Stimulated activated CD8-positive, alpha-beta memory T cell treated with anti-CD3 and anti-CD28 coated beads, Interleukin-7, amount 100 ng/mL, for 48 hours (primary cell): ENCODE results near the gene FAM162B.
"Not testable (repeated sequence)": the region's sequence is repeated elsewhere in the genome, so short reads cannot be mapped to it uniquely, and the experiment has no call there.

Experiments used
- DNase-seq, 2 donors: peaks; one replicate each; pipeline ENCODE4 v3.0.0-alpha.2; 2020; ENCODE audit warnings: low read depth in 1 of 2; ENCODE audit errors: extremely low read depth in 1 of 2

Gene FAM162B

DNA sequence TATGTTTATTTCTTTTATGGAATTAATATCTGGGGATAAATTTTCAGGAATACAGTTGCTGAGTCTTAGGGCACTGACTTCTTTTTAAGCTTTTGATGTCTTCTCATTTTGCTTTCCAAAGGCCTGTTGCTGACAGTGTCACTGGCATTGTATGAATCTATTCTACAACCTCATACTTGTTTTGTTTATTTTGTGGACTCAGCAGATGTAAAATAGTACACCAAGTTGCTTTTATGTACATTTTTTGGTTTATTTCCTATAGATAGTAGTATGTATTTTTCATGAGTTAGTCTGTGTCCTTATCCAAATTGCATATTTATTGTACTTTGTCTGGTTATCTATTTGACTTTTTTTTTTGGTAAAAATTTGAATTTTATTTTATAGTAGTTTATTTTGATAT, 35.0 kb downstream of the FAM162B start:
- no peak for DNase-seq

DNA sequence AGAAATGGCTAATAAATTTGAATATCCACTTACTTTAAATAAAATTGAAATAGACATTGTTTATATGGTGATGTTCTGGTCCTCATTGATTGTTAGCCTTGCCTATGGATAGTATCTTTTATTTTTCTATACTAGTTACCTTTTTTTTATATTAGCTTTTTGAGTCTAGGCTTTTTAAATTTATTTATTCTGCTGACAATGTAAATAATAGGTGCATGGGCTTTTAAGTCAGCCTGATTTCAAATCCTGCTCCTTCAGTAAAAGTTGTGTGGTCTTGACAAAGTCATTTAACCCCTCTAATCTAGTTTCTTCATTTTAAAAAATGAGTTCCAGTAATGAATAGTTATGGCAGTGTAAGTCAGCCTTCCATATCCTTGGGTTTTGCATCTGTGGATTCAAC, 38.6 kb downstream of the FAM162B start:
- DNase-seq = no peak

DNA sequence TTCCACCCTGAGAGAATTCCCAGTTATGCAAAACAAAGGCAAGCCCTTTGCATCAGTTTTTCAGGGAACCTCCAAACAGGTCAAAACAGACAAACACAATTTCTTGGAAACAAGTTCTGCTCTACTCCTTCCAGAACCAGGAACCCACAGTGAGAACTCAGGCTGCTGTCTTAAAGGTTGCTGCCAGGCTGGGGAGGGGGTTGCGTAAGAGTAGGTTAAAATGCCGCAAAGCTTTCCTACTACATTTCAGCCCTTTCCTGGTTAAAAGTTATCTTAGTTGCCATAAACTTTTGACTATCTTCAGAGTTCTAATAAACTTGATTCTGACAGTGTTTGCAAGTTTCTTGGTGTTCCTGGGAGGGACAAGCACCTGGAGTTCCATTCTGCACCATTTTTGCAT, 50.8 kb downstream of the FAM162B start:
- DNase-seq = no peak

DNA sequence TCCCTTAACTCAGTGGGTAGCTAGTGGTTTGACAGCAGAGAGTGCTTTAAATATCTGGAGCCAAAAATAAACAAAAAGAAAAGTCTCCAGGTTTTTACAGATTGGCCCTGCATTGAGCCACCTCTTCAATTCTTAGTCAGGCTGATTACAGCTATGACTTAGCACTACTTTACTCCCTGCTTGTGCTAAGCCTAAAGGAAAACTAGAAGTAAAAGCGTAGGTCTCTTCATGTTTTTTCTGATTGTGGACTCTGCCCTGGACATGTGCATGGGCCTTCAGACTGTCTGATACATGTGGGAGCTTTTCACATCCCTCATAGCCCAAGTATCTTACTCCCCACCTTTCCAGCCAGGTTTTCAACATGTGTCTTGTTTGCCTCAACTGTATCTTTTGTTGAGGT, 51.2 kb downstream of the FAM162B start:
- no peak for DNase-seq

DNA sequence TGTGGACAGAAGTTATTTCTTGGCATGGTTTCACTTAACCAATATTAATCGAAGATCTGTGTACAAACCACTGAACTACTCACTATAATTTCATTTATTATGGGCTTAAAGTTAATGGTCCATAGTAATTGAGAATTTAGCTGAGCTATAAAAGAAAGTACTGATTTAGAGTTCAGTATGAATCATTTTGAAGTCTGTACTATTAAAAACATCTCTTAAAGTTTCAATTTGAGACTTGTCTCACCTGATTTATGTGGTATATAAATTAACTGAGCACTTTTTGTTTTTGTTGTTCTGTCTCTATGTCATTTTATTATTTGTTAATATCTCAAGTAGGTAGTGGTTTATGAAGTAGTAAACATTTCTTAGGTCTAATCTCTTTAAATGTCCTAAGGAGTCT, 59.6 kb downstream of the FAM162B start:
- no peak for DNase-seq

DNA sequence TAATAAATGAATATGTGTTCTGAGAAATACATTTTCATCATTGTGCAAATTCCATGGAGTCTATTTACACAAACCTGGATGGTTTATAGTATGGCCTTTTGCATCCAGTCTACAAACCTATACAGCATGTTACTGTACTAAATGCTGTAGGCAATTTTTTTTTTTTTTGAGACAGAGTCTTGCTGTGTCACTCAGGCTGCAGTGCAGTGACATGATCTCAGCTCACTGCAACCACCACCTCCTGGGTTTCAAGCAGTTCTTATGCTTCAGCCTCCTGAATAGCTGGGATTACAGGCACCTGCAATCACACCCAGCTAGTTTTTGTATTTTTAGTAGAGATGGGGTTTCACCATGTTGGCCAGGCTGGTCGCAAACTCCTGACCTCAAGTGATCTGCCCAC, 61.6 kb downstream of the FAM162B start:
- not testable (repeated sequence) for DNase-seq
